Mucosa of descending colon (tissue), 3 donors: ENCODE results near the gene KCNQ5. TPM values are rescaled to one million over a fixed set of nuclear protein-coding genes. Genes with fewer than 3 reads are reported as not detected.

Experiments used
- ATAC-seq: fragments of 200-7000 bp; cut with Tn5 transposase; one replicate; pipeline ENCODE4 v1.9.1; 2020; ENCODE audit warnings: mild to moderate bottlenecking, moderate library complexity
- DNase-seq, 3 donors: peaks; one replicate each; pipeline ENCODE4 v3.0.0-alpha.2; 2020
- H3K36me3 ChIP-seq: fragments of 200-600 bp; one replicate; pipeline ENCODE4 v1.8.0; 2021; ENCODE audit warnings: low read depth, mild to moderate bottlenecking
- H3K4me1 ChIP-seq: fragments of 200-600 bp; one replicate; pipeline ENCODE4 v1.8.0; 2021; ENCODE audit warnings: low read depth, mild to moderate bottlenecking
- H3K4me3 ChIP-seq: fragments of 200-600 bp; one replicate; pipeline ENCODE4 v1.8.0; 2021; ENCODE audit warnings: mild to moderate bottlenecking
- H3K9me3 ChIP-seq: fragments of 200-600 bp; one replicate; pipeline ENCODE4 v1.8.0; 2021; ENCODE audit warnings: mild to moderate bottlenecking
- CTCF ChIP-seq: fragments of 200-600 bp; IDR thresholded peaks from one replicate; pipeline ENCODE4 v1.8.0; 2022; ENCODE audit warnings: antibody characterized with exemption, mild to moderate bottlenecking
- intact Hi-C, 2 donors: fragments of 100-400 bp; cut with DNase I in 1 of 2; cut with micrococcal nuclease in 1 of 2; formaldehyde crosslinking; loops; one replicate each; pipeline versions ENCODE4 v1.11.0 to v1.11.1; 2022; cut with DNase I, micrococcal nuclease
- total RNA-seq, 3 donors: library from RNA; stranded (reverse); fragmentation: NEBNext Ultra II Directional in 2 of 3; extraction: Animal tissue kit (Norgen Biotek cat#: 25700) in 2 of 3; gene quantifications; one replicate each; pipeline versions ENCODE4 v1.2.1 to v1.2.4, GENCODE V29; 2021 to 2023
- donor health status: DM: no; HTN: no; CAD: no; lungs with moderate emphysema.
- donor health status: DM: no; HTN: no; CAD: no.
- donor health status: DM: no; HTN: yes; CAD: no.

The KCNQ5 gene
- total RNA-seq, 3 donors from 2014 or later = 0.14 to 2.3 (median 0.17) TPM

DNA sequence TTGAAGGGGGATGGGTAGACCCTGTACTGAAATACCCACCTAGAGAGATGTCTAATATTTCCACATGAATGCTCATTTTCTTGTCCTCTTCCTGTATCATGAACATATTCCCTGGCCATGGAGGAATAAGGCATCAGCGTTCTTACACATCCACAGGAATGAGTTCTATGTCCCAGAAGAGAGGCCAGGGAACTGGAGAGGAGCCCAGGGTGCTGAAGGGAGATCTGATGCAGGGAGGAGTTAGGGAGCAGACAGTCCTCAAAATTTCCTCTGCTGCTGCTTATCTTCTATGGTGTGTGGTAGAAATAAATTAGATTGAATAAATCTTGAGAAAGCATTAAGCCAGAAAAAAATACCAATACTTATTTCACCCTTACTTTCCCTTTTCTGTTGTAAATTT is 295.0 kb downstream of the KCNQ5 start:
- intact Hi-C loops = no loop called here
- Histone ChIP-seq H3K4me3 (no peak overlapping the region), H3K9me3 (no peaks in the 10 kb centered on the region), H3K4me1 (no peaks in the 10 kb centered on the region), H3K36me3 (no peaks in the 10 kb centered on the region)
- ATAC-seq (no peak), DNase-seq (no peak)
- TF ChIP-seq CTCF = no peak

DNA sequence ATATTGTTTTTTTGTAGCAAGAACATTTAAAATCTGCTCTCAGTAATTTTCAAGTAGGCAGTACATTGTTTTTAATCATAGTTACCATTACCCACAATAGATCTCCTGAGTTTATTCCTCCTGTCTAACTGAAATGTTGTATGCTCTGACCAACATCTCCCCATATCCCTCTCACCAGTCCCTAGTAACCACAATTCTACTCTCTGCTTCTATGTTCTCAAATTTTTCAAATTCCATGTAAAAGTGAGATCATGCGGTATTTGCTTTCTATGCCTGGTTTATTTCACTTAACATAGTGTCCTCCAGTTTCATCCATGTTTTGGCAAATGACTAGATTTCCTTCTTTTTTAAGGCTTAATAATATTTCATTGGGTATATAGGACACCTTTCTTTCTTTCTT is 300.5 kb downstream of the KCNQ5 start:
- TF ChIP-seq CTCF = no peak
- ATAC-seq (no peak), DNase-seq (no peak)
- Histone ChIP-seq H3K4me1 (no peaks in the 10 kb centered on the region), H3K9me3 (no peaks in the 10 kb centered on the region), H3K4me3 (no peak overlapping the region), H3K36me3 (no peaks in the 10 kb centered on the region)
- intact Hi-C loops = no loop called here

GRCh38 chr6:72925136-72925535 is 303.3 kb downstream of the KCNQ5 start:
- Histone ChIP-seq H3K9me3 (no peaks in the 10 kb centered on the region), H3K4me1 (no peaks in the 10 kb centered on the region), H3K36me3 (no peaks in the 10 kb centered on the region), H3K4me3 (no peak overlapping the region)
- DNase-seq (no peak), ATAC-seq (no peak)
- no peak for TF ChIP-seq CTCF
- intact Hi-C loops = no loop called here

GRCh38 chr6:72930556-72931132 is 308.8 kb downstream of the KCNQ5 start:
- no peak for DNase-seq
- intact Hi-C loops = no loop called here
- Histone ChIP-seq H3K9me3 (no peaks in the 10 kb centered on the region), H3K4me1 (no peaks in the 10 kb centered on the region), H3K36me3 (no peaks in the 10 kb centered on the region), H3K4me3 (no peak overlapping the region)
- ATAC-seq = no peak
- no peak for TF ChIP-seq CTCF

DNA sequence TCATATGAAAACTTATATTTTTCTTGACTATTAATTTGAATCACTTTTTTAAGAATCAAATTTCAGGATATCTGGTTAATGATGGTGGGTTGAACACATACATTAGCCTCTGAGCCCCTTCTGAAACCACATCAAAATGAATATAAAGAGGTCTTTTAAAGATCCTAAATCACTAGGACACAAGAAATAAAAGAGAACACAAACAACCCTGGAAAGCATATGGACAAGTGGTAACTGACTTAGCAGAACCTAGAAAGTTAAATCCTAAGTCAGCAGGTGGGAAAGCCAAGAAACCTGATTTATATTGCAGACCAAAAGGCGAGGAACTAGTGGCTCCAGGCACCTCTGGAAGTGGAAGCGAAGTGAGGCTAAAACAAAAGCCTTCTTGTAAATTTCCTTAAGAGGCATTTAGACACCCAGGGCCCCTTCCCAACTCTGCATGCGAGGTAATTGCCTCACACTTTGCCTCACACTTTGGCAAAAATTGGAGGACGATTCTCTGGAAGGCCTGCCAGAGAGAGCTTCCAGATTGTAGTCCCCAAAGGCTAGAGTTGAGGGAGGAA is 309.5 kb downstream of the KCNQ5 start:
- Histone ChIP-seq H3K4me1 (no peaks in the 10 kb centered on the region), H3K4me3 (no peak overlapping the region), H3K9me3 (no peaks in the 10 kb centered on the region), H3K36me3 (no peaks in the 10 kb centered on the region)
- ATAC-seq = no peak
- intact Hi-C loops = no loop called here
- DNase-seq = no peak
- no peak for TF ChIP-seq CTCF

GRCh38 chr6:72933233-72933632 is 311.4 kb downstream of the KCNQ5 start:
- H3K36me3 ChIP-seq = no peaks in the 10 kb centered on the region
- DNase-seq = no peak
- TF ChIP-seq CTCF = no peak
- no peak overlapping the region for H3K4me3 ChIP-seq
- no peaks in the 10 kb centered on the region for H3K9me3 ChIP-seq
- H3K4me1 ChIP-seq = no peaks in the 10 kb centered on the region
- no peak for ATAC-seq
- intact Hi-C loops = no loop called here
